Measurements from ENCODE around the gene ADAM20. TPM values are rescaled to one million over a fixed set of nuclear protein-coding genes. Genes with fewer than 3 reads are reported as not detected.
"Not testable (repeated sequence)": the region's sequence is repeated elsewhere in the genome, so short reads cannot be mapped to it uniquely, and the experiment has no call there.

The ADAM20 gene
- 0.23 and 0.41 TPM in 2 replicates for total RNA-seq

GRCh38 chr14:70534904-70535303, at the start of gene ADAM20:
ADAM20 (minus strand) TSS chr14:70535004; CDS start chr14:70524757, 10,247 bp downstream.
- intact Hi-C loops (cut with micrococcal nuclease), result no loop called here

- intact Hi-C loops (cut with micrococcal nuclease), result no loop called here
Observed at GRCh38 chr14:70576891-70577290, 42.1 kb upstream of the ADAM20 start.

GRCh38 chr14:70573050-70573449, 38.2 kb upstream of the ADAM20 start:
- intact Hi-C loops (cut with micrococcal nuclease), result no loop called here

- intact Hi-C loops (cut with micrococcal nuclease), result no loop called here
Observed at GRCh38 chr14:70571139-70571538, 36.3 kb upstream of the ADAM20 start.

GRCh38 chr14:70567791-70568190, 33.0 kb upstream of the ADAM20 start:
- intact Hi-C loops (cut with micrococcal nuclease), result loop anchor here (5.0 kb wide), 1 partner anchor 480 kb away; no protein-coding TSS in a partner anchor

GRCh38 chr14:70563869-70564268, 29.1 kb upstream of the ADAM20 start:
- intact Hi-C loops (cut with micrococcal nuclease), result no loop called here

- intact Hi-C loops (cut with micrococcal nuclease), result no loop called here
Observed at GRCh38 chr14:70563417-70563816, 28.6 kb upstream of the ADAM20 start.

GRCh38 chr14:70558356-70558755, 23.6 kb upstream of the ADAM20 start:
- intact Hi-C loops (cut with micrococcal nuclease), result no loop called here

GRCh38 chr14:70555890-70556289, 21.1 kb upstream of the ADAM20 start:
- intact Hi-C loops (cut with micrococcal nuclease), result no loop called here

GRCh38 chr14:70538087-70538486, 3.3 kb upstream of the ADAM20 start:
- intact Hi-C loops (cut with micrococcal nuclease), result no loop called here

GRCh38 chr14:70536830-70537229, 2.0 kb upstream of the ADAM20 start:
- intact Hi-C loops (cut with micrococcal nuclease), result no loop called here

- intact Hi-C loops (cut with micrococcal nuclease), result no loop called here
Observed at GRCh38 chr14:70530417-70530816, 4.4 kb downstream of the ADAM20 start.

GRCh38 chr14:70527501-70528105, 7.2 kb downstream of the ADAM20 start:
- intact Hi-C loops (cut with micrococcal nuclease), result no loop called here

- intact Hi-C loops (cut with micrococcal nuclease), result no loop called here
Observed at GRCh38 chr14:70525691-70526090, 9.1 kb downstream of the ADAM20 start.

- intact Hi-C loops (cut with micrococcal nuclease), result no loop called here
Observed at GRCh38 chr14:70515811-70516210, 19.0 kb downstream of the ADAM20 start.

- intact Hi-C loops (cut with micrococcal nuclease), result no loop called here
Observed at GRCh38 chr14:70514168-70515069, 20.4 kb downstream of the ADAM20 start.

GRCh38 chr14:70498191-70498590, 36.6 kb downstream of the ADAM20 start:
- intact Hi-C loops (cut with micrococcal nuclease), result no loop called here

- intact Hi-C loops (cut with micrococcal nuclease), result no loop called here
Observed at GRCh38 chr14:70489579-70490200, 45.1 kb downstream of the ADAM20 start.

- intact Hi-C loops (cut with micrococcal nuclease), result not testable (repeated sequence)
Observed at GRCh38 chr14:70477356-70478105, 57.3 kb downstream of the ADAM20 start.

GRCh38 chr14:70475459-70475858, 59.3 kb downstream of the ADAM20 start:
- intact Hi-C loops (cut with micrococcal nuclease), result not testable (repeated sequence)

- intact Hi-C loops (cut with micrococcal nuclease), result no loop called here
Observed at GRCh38 chr14:70473825-70474224, 61.0 kb downstream of the ADAM20 start.
